H1 (cell line): Measurements from ENCODE around the gene CHEK2. TPM values are rescaled to one million over a fixed set of nuclear protein-coding genes. Genes with fewer than 3 reads are reported as not detected.
"Not testable (repeated sequence)": the region's sequence is repeated elsewhere in the genome, so short reads cannot be mapped to it uniquely, and the experiment has no call there.

ENCODE experiments used
- CTCF ChIA-PET: fragments of 300-600 bp; sonication (Branson Sonifier 250); formaldehyde crosslinking; loops from one replicate; lab custom pipeline; 2021; ENCODE audit not compliant: partially characterized antibody; lab: Charles Lee
- POLR2A ChIA-PET: fragments of 300-600 bp; sonication (Branson Sonifier 250); formaldehyde crosslinking; loops from one replicate; lab custom pipeline; 2021; ENCODE audit warnings: inconsistent platforms; ENCODE audit not compliant: partially characterized antibody; lab: Charles Lee
- DNase-seq, 2 experiments: peaks; one replicate each; pipeline versions ENCODE4 v3.0.0 to v3.0.0-alpha.2; 2010 to 2022; ENCODE audit warnings: low spot score in 2 of 2, low read depth in 1 of 2, mixed read lengths in 1 of 2
- FAIRE-seq: peaks from 2 replicates; lab custom pipeline; 2011; peaks lifted over from hg19 to GRCh38; lab: Jason Lieb, UNC
- H2AFZ ChIP-seq: 2 replicates; pipeline ENCODE4 v1.8.1; 2012; ENCODE audit warnings: low read length, inconsistent platforms
- H2AK5ac ChIP-seq: 2 replicates; pipeline ENCODE4 v1.6.1; 2013; ENCODE audit warnings: low read depth, low read length
- H2BK120ac ChIP-seq: replicated peaks from 2 replicates; pipeline ENCODE3; 2013; ENCODE audit warnings: low read depth, low read length, inconsistent platforms
- H2BK12ac ChIP-seq: 2 replicates; pipeline ENCODE4 v1.6.1; 2013; ENCODE audit warnings: low read depth, low read length
- H2BK15ac ChIP-seq: 2 replicates; pipeline ENCODE4 v1.6.1; 2013; ENCODE audit warnings: low read length
- H2BK20ac ChIP-seq: 2 replicates; pipeline ENCODE4 v1.6.1; 2013; ENCODE audit warnings: low read length
- H2BK5ac ChIP-seq: 2 replicates; pipeline ENCODE4 v1.6.1; 2013; ENCODE audit warnings: low read depth, low read length
- H3K14ac ChIP-seq: 2 replicates; pipeline ENCODE4 v1.6.1; 2013; ENCODE audit warnings: inconsistent platforms; ENCODE audit not compliant: insufficient read length
- H3K18ac ChIP-seq: 2 replicates; pipeline ENCODE4 v1.6.1; 2013; ENCODE audit warnings: low read length; ENCODE audit errors: extremely low read depth
- H3K23ac ChIP-seq: 2 replicates; pipeline ENCODE4 v1.6.1; 2013; ENCODE audit warnings: inconsistent platforms; ENCODE audit not compliant: insufficient read length
- H3K23me2 ChIP-seq: 2 replicates; pipeline ENCODE4 v1.6.1; 2013; ENCODE audit warnings: low read depth, low read length
- H3K27ac ChIP-seq: 2 replicates; pipeline ENCODE4 v1.6.1; 2011; ENCODE audit warnings: low read depth, low read length, inconsistent platforms
- H3K27me3 ChIP-seq, 4 experiments: replicated peaks in 1 of 4; 1 replicate in 1 of 4; 2 replicates in 3 of 4; pipeline versions ENCODE4 v1.6.1 to v1.8.1; 2011 to 2013; ENCODE audit warnings: low read length in 3 of 4, mild to moderate bottlenecking in 3 of 4, inconsistent platforms in 2 of 4, mixed read lengths in 2 of 4, moderate library complexity in 1 of 4; ENCODE audit not compliant: control insufficient read depth in 3 of 4, insufficient read depth in 3 of 4; ENCODE audit errors: extremely low read depth in 1 of 4
- H3K36me3 ChIP-seq, 4 experiments: 2 replicates each; pipeline versions ENCODE4 v1.6.1 to v1.8.1; 2011 to 2013; ENCODE audit warnings: mild to moderate bottlenecking in 4 of 4, low read length in 3 of 4, moderate library complexity in 2 of 4, control low read depth in 1 of 4, inconsistent platforms in 1 of 4; ENCODE audit not compliant: insufficient read depth in 4 of 4, control insufficient read depth in 2 of 4
- H3K4ac ChIP-seq: replicated peaks from 2 replicates; pipeline ENCODE3; 2013; ENCODE audit warnings: low read length, low read depth, mixed read lengths, inconsistent platforms; ENCODE audit not compliant: insufficient read length
- H3K4me1 ChIP-seq, 4 experiments: replicated peaks in 1 of 4; 1 replicate in 1 of 4; 2 replicates in 3 of 4; pipeline versions ENCODE4 v1.6.1 to v1.8.1; 2011 to 2013; ENCODE audit warnings: low read length in 3 of 4, inconsistent platforms in 2 of 4, mixed read lengths in 1 of 4; ENCODE audit not compliant: insufficient read depth in 4 of 4, control insufficient read depth in 3 of 4
- H3K4me2 ChIP-seq, 2 experiments: 2 replicates each; pipeline versions ENCODE4 v1.6.1 to v1.8.1; 2011 to 2013; ENCODE audit warnings: low read depth in 2 of 2, low read length in 2 of 2, control low read depth in 1 of 2, inconsistent platforms in 1 of 2, mild to moderate bottlenecking in 1 of 2; ENCODE audit not compliant: insufficient read depth in 1 of 2
- H3K4me3 ChIP-seq, 4 experiments: fragments of 200-600, 300-600 bp in 1 of 4; sonication (generic), shearing (Covaris generic), sonication (Bioruptor Twin) in 1 of 4; 2 replicates each; pipeline versions ENCODE4 v1.5.1 to v1.8.1; 2011 to 2016; ENCODE audit warnings: low read length in 4 of 4, low read depth in 3 of 4, control low read depth in 2 of 4, inconsistent platforms in 2 of 4, mild to moderate bottlenecking in 2 of 4, mixed read lengths in 1 of 4, moderate library complexity in 1 of 4; ENCODE audit not compliant: insufficient read depth in 2 of 4; ENCODE audit errors: extremely low read depth in 1 of 4
- H3K56ac ChIP-seq: replicated peaks from 2 replicates; pipeline ENCODE3; 2013; ENCODE audit warnings: low read depth, mild to moderate bottlenecking, mixed read lengths, low read length, inconsistent platforms; ENCODE audit not compliant: insufficient read length
- H3K79me1 ChIP-seq: 2 replicates; pipeline ENCODE4 v1.6.1; 2013; ENCODE audit warnings: low read depth, low read length, control low read depth
- H3K79me2 ChIP-seq, 2 experiments: 2 replicates each; pipeline versions ENCODE4 v1.6.1 to v1.8.1; 2012 to 2013; ENCODE audit warnings: low read length in 2 of 2, mild to moderate bottlenecking in 2 of 2, inconsistent platforms in 1 of 2; ENCODE audit not compliant: insufficient read depth in 2 of 2, control insufficient read depth in 1 of 2
- H3K9ac ChIP-seq, 4 experiments: replicated peaks in 1 of 4; 1 replicate in 1 of 4; 2 replicates in 3 of 4; pipeline versions ENCODE4 v1.6.1 to v1.8.1; 2011 to 2013; ENCODE audit warnings: low read depth in 3 of 4, low read length in 3 of 4, control low read depth in 2 of 4, mild to moderate bottlenecking in 2 of 4, moderate library complexity in 2 of 4, inconsistent platforms in 1 of 4; ENCODE audit errors: extremely low read depth in 1 of 4
- H3K9me3 ChIP-seq, 2 experiments: 2 replicates each; pipeline versions ENCODE4 v1.6.1 to v1.8.1; 2012 to 2013; ENCODE audit warnings: mild to moderate bottlenecking in 2 of 2, moderate library complexity in 2 of 2, control low read depth in 1 of 2, inconsistent platforms in 1 of 2, low read depth in 1 of 2, low read length in 1 of 2, mixed read lengths in 1 of 2; ENCODE audit not compliant: insufficient read depth in 2 of 2
- H4K20me1 ChIP-seq, 2 experiments: replicated peaks in 1 of 2; 2 replicates each; pipeline versions ENCODE3 to v1.8.1; 2011 to 2013; ENCODE audit warnings: inconsistent platforms in 2 of 2, low read length in 2 of 2, mild to moderate bottlenecking in 1 of 2; ENCODE audit not compliant: insufficient read depth in 2 of 2, control insufficient read depth in 1 of 2
- H4K5ac ChIP-seq: 2 replicates; pipeline ENCODE4 v1.6.1; 2013; ENCODE audit warnings: low read length, low read depth, mixed read lengths, inconsistent platforms; ENCODE audit not compliant: insufficient read length
- H4K8ac ChIP-seq: 2 replicates; pipeline ENCODE4 v1.8.0; 2013; ENCODE audit warnings: mild to moderate bottlenecking, moderate library complexity, low read length, inconsistent platforms; ENCODE audit not compliant: insufficient read depth; ENCODE audit errors: extremely low read depth
- H4K91ac ChIP-seq: replicated peaks from 2 replicates; pipeline ENCODE3; 2013; ENCODE audit warnings: low read length, mixed read lengths, inconsistent platforms; ENCODE audit not compliant: insufficient read length
- WGBS, 2 experiments: shearing (Covaris generic) in 1 of 2; methylation state at CpG; one replicate each; pipeline versions ENCODE4 v1.1.6 to v1.1.7; 2013 to 2015; ENCODE audit warnings: low lambda C conversion rate in 2 of 2, mixed read lengths in 2 of 2, inconsistent platforms in 1 of 2, low coverage in 1 of 2, missing lambda C conversion rate in 1 of 2; ENCODE audit not compliant: insufficient replicate concordance in 2 of 2, insufficient coverage in 1 of 2, insufficient read length in 1 of 2; ENCODE audit errors: extremely low coverage in 1 of 2, missing lambda C conversion rate in 1 of 2; 5-methylcytosine and 5-hydroxymethylcytosine counted together
- polyA plus RNA-seq, 7 experiments: library from polyadenylated mRNA; depleted of rRNA in 3 of 7; stranded (reverse) in 5 of 7; unstranded in 2 of 7; fragments of >200 nt in 5 of 7; fragments of 200-250 nt in 2 of 7; gene quantifications; 1 replicate in 5 of 7; 2 replicates in 1 of 7; 4 replicates in 1 of 7; pipeline versions ENCODE4 v1.2.1 to v1.2.3, GENCODE V29; 2011 to 2013; ENCODE audit warnings: missing spikeins in 2 of 7, mixed read lengths in 2 of 7
- total RNA-seq: library from RNA; stranded (reverse); fragmentation: NEBNext Ultra II Directional; extraction: Animal tissue kit (Norgen Biotek cat#: 25700); gene quantifications from 2 replicates; pipeline ENCODE4 v1.2.1, GENCODE V29; 2021

The CHEK2 gene
- total and polyA plus RNA-seq, 2 of the 8 experiments (the other 6 are each of a cell fraction or from before 2014, with no cell fraction given), result 74.9 to 89.5 TPM

DNA sequence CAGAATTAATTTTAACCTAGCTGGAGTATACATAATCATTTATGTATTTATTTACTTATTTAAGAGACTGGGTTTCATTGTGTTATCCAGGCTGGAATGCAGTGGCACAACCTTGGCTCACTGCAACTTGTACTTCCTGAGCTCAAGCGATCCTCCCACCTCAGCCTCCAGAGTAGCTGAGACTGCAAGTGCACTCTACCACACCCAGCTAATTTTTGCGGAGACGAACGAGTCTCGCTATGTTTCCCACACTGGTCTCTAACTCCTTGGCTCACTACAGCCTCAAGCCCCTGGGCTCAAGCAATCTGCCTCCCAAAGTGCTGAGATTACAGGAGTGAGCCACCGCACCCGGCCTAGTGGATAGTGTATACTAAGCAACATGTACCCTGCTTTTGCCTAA lies 63.5 kb downstream of the CHEK2 start:
- H2AFZ ChIP-seq, H3K14ac ChIP-seq, FAIRE-seq, H3K79me1 ChIP-seq, H4K8ac ChIP-seq, H2BK5ac ChIP-seq, H3K18ac ChIP-seq, H3K23ac ChIP-seq, H2BK12ac ChIP-seq, H3K27ac ChIP-seq, H3K4me3 ChIP-seq, H3K56ac ChIP-seq, H3K79me2 ChIP-seq, H4K20me1 ChIP-seq, H2BK20ac ChIP-seq, H3K4ac ChIP-seq, DNase-seq, H4K5ac ChIP-seq, H3K9ac ChIP-seq, H3K9me3 ChIP-seq, H2AK5ac ChIP-seq, H3K27me3 ChIP-seq, H3K23me2 ChIP-seq, H2BK120ac ChIP-seq, H3K36me3 ChIP-seq, H2BK15ac ChIP-seq, H3K4me1 ChIP-seq, H4K91ac ChIP-seq, H3K4me2 ChIP-seq: not testable (repeated sequence)
- WGBS, 2 experiments, result 94% methylated on average over 7 of the region's 7 CpGs; no CpG with 5 or more reads in 1 of the 2 experiments
- ChIA-PET POLR2A (interaction anchor here (1.1 to 1.7 kb wide), 3 partner anchors 81 to 122 kb away, joined by 3 to 5 read pairs (median 4); partner anchors contain the start of gene XBP1), CTCF (interaction anchor here (0.6 kb wide), 1 partner anchor 68 kb away, joined by 3 read pairs; no protein-coding TSS in a partner anchor)
